ENCODE results near the gene GDPD5. TPM values are rescaled to one million over a fixed set of nuclear protein-coding genes. Genes with fewer than 3 reads are reported as not detected.

GDPD5 gene
- total and polyA plus RNA-seq, 2 donors (not counting 3 experiments of a cell fraction or from before 2014, with no cell fraction given), result 60.2 to 79.2 TPM

DNA sequence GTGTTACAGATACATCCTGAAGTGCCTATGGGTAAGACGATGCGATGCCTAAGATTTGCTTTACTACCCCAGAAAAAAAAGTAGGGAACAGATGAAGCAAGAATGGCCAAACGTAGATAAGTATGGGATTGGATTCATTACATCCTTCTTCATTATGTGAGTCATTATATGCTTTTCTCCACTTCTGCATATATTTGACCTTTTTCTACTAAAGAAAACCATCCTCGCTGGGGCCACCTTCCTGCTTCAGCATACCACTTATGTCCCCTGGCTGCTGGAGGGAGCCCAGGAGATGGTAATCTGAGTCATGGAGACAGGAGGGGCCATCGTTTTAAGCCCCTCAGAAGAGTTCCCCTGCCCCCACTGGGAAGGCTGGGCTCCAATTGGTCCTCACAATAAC is 78.3 kb downstream of the GDPD5 start:
- Histone ChIP-seq H3K4me1 (ENCODE audit: control insufficient read depth, extremely low read depth, insufficient read depth, low read length) (no peaks in the 10 kb centered on the region), H3K27me3 (ENCODE audit: control insufficient read depth in 2 of 2, insufficient read depth in 2 of 2, low read length in 2 of 2) (no peaks in the 10 kb centered on the region), H3K27ac (ENCODE audit: insufficient read depth, low read depth, low read length) (no peak overlapping the region), H3K36me3 (ENCODE audit: control insufficient read depth in 2 of 2, extremely low read depth in 1 of 2, insufficient read depth in 2 of 2, low read length in 2 of 2) (peaks cover 0 to 19% of the 10 kb centered on the region in 2 experiments), H3K4me2 (ENCODE audit: insufficient read depth, low read length) (no peak overlapping the region), H3K9me1 (replicated peaks; ENCODE audit: control insufficient read depth, extremely low read depth, insufficient read depth, low read length) (no peaks in the 10 kb centered on the region), H4K20me1 (replicated peaks; ENCODE audit: control insufficient read depth, extremely low read depth, insufficient read depth, low read length) (no peaks in the 10 kb centered on the region), H2AFZ (ENCODE audit: low read depth, low read length) (no peak overlapping the region), H3K9me3 (replicated peaks; ENCODE audit: control insufficient read depth, insufficient read depth, low read length) (no peaks in the 10 kb centered on the region), H3K79me2 (ENCODE audit: control insufficient read depth, insufficient read depth, low read length) (no peaks in the 10 kb centered on the region), H3K9ac (replicated peaks; ENCODE audit: extremely low read depth, insufficient read depth, low read length) (no peak overlapping the region), H3K4me3 (replicated peaks in 1 of 3; ENCODE audit: insufficient read depth in 1 of 3, low read depth in 1 of 3, low read length in 3 of 3) (no peak overlapping the region)
- BruUV-seq (replicated peaks), result no TSS peak
- DNase-seq (ENCODE audit: low read depth, low spot score) (no peak), FAIRE-seq (no peak)
- dilution Hi-C loops (cut with MboI; ENCODE audit: extremely low pct_ligation_motif_present, low sequenced_read_pairs), result loop anchor here (10.0 kb wide), 1 partner anchor 87 kb away; no protein-coding TSS in a partner anchor
- no peak for TF ChIP-seq FOS (IDR thresholded peaks at IDR 0.05; ENCODE audit: borderline replicate concordance, insufficient read depth, low read length)
- TF ChIP-seq JUN (IDR thresholded peaks at IDR 0.05; ENCODE audit: borderline replicate concordance, insufficient read depth, insufficient read length, low read depth), result no peak
- TF ChIP-seq POLR2AphosphoS5 (IDR thresholded peaks at IDR 0.05; ENCODE audit: insufficient read depth, low read depth, low read length), result no peak
- TF ChIP-seq POLR2A (IDR thresholded peaks at IDR 0.05; ENCODE audit: low read depth, low read length), result no peak
- intact Hi-C loops (cut with micrococcal nuclease), result no loop called here
- POLR2A ChIA-PET, result no interaction called here
- CTCF ChIA-PET, result no interaction called here

DNA sequence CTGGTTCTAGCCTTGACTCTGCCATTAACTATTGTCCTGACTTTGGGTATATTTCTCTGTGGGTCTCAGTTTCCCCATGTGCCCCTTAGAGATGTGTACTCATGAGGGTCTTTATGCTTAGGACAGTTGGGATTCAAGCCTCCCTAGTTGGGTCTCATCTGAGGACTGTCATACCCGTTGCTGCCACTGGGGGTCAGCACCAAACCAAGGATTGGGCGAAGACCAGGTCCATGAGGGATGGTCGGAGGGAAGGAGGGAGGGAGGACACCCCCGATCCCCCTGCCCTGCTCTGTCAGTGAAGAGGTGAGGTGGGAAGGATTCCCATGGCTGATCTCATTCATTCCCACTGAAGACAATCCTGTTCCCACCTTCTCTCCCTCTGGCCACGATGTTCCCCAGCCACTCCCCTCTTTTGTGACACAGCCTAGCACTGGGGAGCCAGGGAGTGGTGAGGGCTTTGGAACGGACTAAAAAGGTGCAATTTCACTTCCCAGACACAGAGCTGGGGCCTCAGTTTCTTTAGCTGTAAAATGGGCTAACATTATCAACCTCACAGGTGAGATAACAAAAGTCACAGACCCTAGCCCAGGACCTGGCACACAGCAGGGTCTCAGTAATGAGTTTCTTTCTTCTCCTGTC is 80.3 kb downstream of the GDPD5 start:
- Histone ChIP-seq H3K27me3 (ENCODE audit: control insufficient read depth in 2 of 2, insufficient read depth in 2 of 2, low read length in 2 of 2) (no peaks in the 10 kb centered on the region), H2AFZ (ENCODE audit: low read depth, low read length) (no peak overlapping the region), H3K9me1 (replicated peaks; ENCODE audit: control insufficient read depth, extremely low read depth, insufficient read depth, low read length) (no peaks in the 10 kb centered on the region), H3K27ac (ENCODE audit: insufficient read depth, low read depth, low read length) (no peak overlapping the region), H3K4me1 (ENCODE audit: control insufficient read depth, extremely low read depth, insufficient read depth, low read length) (no peaks in the 10 kb centered on the region), H3K4me2 (ENCODE audit: insufficient read depth, low read length) (no peak overlapping the region), H3K36me3 (ENCODE audit: control insufficient read depth in 2 of 2, extremely low read depth in 1 of 2, insufficient read depth in 2 of 2, low read length in 2 of 2) (peaks cover 0 to 24% of the 10 kb centered on the region in 2 experiments), H3K9ac (replicated peaks; ENCODE audit: extremely low read depth, insufficient read depth, low read length) (no peak overlapping the region), H3K4me3 (replicated peaks in 1 of 3; ENCODE audit: insufficient read depth in 1 of 3, low read depth in 1 of 3, low read length in 3 of 3) (no peak overlapping the region), H4K20me1 (replicated peaks; ENCODE audit: control insufficient read depth, extremely low read depth, insufficient read depth, low read length) (no peaks in the 10 kb centered on the region), H3K79me2 (ENCODE audit: control insufficient read depth, insufficient read depth, low read length) (no peaks in the 10 kb centered on the region), H3K9me3 (replicated peaks; ENCODE audit: control insufficient read depth, insufficient read depth, low read length) (no peaks in the 10 kb centered on the region)
- ChIA-PET POLR2A (no interaction called here), CTCF (interaction anchor here (1.0 to 4.9 kb wide), 16 partner anchors 11 to 132 kb away, joined by 3 to 115 read pairs (median 6); partner anchors contain the start of gene GDPD5)
- no TSS peak for BruUV-seq (replicated peaks)
- TF ChIP-seq, protein P1, sequence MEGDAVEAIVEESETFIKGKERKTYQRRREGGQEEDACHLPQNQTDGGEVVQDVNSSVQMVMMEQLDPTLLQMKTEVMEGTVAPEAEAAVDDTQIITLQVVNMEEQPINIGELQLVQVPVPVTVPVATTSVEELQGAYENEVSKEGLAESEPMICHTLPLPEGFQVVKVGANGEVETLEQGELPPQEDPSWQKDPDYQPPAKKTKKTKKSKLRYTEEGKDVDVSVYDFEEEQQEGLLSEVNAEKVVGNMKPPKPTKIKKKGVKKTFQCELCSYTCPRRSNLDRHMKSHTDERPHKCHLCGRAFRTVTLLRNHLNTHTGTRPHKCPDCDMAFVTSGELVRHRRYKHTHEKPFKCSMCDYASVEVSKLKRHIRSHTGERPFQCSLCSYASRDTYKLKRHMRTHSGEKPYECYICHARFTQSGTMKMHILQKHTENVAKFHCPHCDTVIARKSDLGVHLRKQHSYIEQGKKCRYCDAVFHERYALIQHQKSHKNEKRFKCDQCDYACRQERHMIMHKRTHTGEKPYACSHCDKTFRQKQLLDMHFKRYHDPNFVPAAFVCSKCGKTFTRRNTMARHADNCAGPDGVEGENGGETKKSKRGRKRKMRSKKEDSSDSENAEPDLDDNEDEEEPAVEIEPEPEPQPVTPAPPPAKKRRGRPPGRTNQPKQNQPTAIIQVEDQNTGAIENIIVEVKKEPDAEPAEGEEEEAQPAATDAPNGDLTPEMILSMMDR (IDR thresholded peaks at IDR 0.05; ENCODE audit: extremely low read depth in 1 of 2, insufficient read depth in 1 of 2, low read depth in 1 of 2, low read length in 2 of 2), result peak; percentile 85 to 92
- no peak for TF ChIP-seq JUN (IDR thresholded peaks at IDR 0.05; ENCODE audit: borderline replicate concordance, insufficient read depth, insufficient read length, low read depth)
- peak; percentile 96 for FAIRE-seq
- DNase-seq (ENCODE audit: low read depth, low spot score), result peak; percentile 70
- intact Hi-C loops (cut with micrococcal nuclease) (loop anchor here (1.0 kb wide), 4 partner anchors 37 to 87 kb away; no protein-coding TSS in a partner anchor), dilution Hi-C loops (cut with MboI; ENCODE audit: extremely low pct_ligation_motif_present, low sequenced_read_pairs) (loop anchor here (10.0 kb wide), 1 partner anchor 89 kb away; no protein-coding TSS in a partner anchor)

Measured in endothelial cell of umbilical vein (primary cell).